ENCODE data around the gene FGFR2.

Gene FGFR2

DNA sequence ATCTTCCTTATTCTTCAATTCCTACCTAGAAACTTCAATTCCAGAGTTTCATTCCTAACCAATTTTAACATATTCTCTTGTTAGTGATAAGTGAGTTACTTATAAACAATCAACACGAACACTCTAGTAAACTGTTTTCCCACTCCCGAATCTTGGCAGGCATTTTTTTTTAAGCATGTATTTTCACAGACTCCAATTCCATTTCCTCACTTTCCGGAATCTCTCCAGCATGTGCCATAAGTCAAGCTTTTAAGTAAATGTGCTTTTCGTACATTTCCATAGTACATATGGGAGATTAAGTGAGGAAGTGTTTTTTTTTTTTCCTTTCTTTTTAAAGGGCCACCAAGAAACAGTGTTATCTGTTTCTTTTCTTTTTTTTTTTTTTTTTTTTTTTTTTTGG lies 89.1 kb downstream of the FGFR2 start:
- DNase-seq (ENCODE audit: low spot score) = no peak

GRCh38 chr10:121503587-121504051 lies 94.6 kb downstream of the FGFR2 start:
- no peak for TF ChIP-seq CTCF (IDR thresholded peaks at IDR 0.05; ENCODE audit: extremely low read depth, insufficient read depth, missing control alignments)
- no peak for DNase-seq (ENCODE audit: low spot score)
- in situ Hi-C loops (cut with MboI; ENCODE audit: low pct_unique_long_range_greater_than_20kb, low sequenced_read_pairs, unreplicated experiment) = no loop called here

More for the DNA sequence above, 89.1 kb downstream of the FGFR2 start:
- TF ChIP-seq CTCF (IDR thresholded peaks at IDR 0.05; ENCODE audit: extremely low read depth, insufficient read depth, missing control alignments) = no peak
- in situ Hi-C loops (cut with MboI; ENCODE audit: low pct_unique_long_range_greater_than_20kb, low sequenced_read_pairs, unreplicated experiment) = no loop called here

- in situ Hi-C loops (cut with MboI; ENCODE audit: low pct_unique_long_range_greater_than_20kb, low sequenced_read_pairs, unreplicated experiment) = no loop called here
- TF ChIP-seq CTCF (IDR thresholded peaks at IDR 0.05; ENCODE audit: extremely low read depth, insufficient read depth, missing control alignments) = no peak
- no peak for DNase-seq (ENCODE audit: low spot score)
Measured at GRCh38 chr10:121501796-121502195, 96.4 kb downstream of the FGFR2 start.

DNA sequence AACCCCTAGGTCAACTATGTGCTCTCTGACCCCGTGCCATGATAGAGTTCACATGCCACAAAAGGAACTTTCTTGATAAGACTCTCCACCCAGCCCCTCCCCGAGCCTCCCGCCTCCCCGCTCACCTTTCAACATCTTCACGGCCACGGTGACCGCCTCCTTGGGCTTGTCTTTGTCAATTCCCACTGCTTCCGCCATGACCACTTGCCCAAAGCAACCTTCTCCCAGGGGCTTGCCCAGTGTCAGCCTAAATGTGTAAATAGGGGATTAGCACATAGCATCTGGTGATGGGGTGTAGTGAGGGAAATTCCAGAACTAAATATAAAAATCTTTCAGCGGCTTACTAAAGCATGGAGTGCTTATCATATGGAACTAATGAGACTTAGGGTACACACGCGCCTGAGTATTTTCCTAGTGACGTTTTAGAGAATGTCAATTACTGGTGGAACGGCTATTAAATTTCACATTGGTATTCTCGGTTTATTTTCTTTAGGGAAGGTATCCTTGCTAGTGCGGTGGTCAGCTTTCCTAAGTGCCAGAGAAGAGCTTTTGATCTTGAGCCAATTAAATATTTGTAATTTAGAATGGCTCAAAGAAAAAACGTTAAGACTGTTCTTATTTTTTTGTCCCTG lies 97.4 kb downstream of the FGFR2 start:
- in situ Hi-C loops (cut with MboI; ENCODE audit: low pct_unique_long_range_greater_than_20kb, low sequenced_read_pairs, unreplicated experiment) = no loop called here
- DNase-seq (ENCODE audit: low spot score) = no peak
- no peak for TF ChIP-seq CTCF (IDR thresholded peaks at IDR 0.05; ENCODE audit: extremely low read depth, insufficient read depth, missing control alignments)

- TF ChIP-seq CTCF (IDR thresholded peaks at IDR 0.05; ENCODE audit: extremely low read depth, insufficient read depth, missing control alignments) = no peak
- in situ Hi-C loops (cut with MboI; ENCODE audit: low pct_unique_long_range_greater_than_20kb, low sequenced_read_pairs, unreplicated experiment) = no loop called here
- DNase-seq (ENCODE audit: low spot score) = no peak
Measured at GRCh38 chr10:121497513-121498470, 100.5 kb downstream of the FGFR2 start.

GRCh38 chr10:121495719-121496118 lies 102.5 kb downstream of the FGFR2 start:
- no peak for DNase-seq (ENCODE audit: low spot score)
- no peak for TF ChIP-seq CTCF (IDR thresholded peaks at IDR 0.05; ENCODE audit: extremely low read depth, insufficient read depth, missing control alignments)
- in situ Hi-C loops (cut with MboI; ENCODE audit: low pct_unique_long_range_greater_than_20kb, low sequenced_read_pairs, unreplicated experiment) = no loop called here

Data from GM13977 (cell line).